ENCODE data around the gene THAP11. TPM values are rescaled to one million over a fixed set of nuclear protein-coding genes. Genes with fewer than 3 reads are reported as not detected.
"Not testable (repeated sequence)": the region's sequence is repeated elsewhere in the genome, so short reads cannot be mapped to it uniquely, and the experiment has no call there.

The THAP11 gene
- total and polyA plus RNA-seq, 8 donors, result 21.7 to 30.5 (median 27.2) TPM

DNA sequence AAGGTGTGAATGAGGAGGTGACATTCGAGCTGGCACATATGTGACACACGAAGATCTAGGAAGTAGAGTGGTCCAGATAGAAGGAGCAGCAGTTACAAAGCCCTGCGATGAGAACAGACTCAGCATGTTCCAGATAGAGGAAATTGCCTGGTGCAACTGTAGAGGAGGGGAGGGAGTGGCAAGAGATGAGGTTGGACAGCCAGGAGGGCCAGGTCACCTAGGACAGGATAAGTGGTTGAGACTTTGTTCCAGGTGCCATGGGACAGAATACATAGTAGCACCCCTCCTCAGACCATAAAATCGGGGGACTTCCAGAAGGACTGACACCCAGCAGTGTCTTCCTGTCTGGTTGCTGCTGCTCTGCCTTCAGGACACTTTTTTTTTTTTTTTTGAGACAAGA, 16.4 kb downstream of the THAP11 start:
- ATAC-seq (peak; percentile 24), DNase-seq (no peak)
- H3K36me3 ChIP-seq, result peaks cover 0 to 10% of the 10 kb centered on the region in 2 donors
- H3K27ac ChIP-seq, result peak overlapping the region; percentile 77 to 84
- intact Hi-C loops (cut with DNase I), result no loop called here
- TF ChIP-seq, protein P1, sequence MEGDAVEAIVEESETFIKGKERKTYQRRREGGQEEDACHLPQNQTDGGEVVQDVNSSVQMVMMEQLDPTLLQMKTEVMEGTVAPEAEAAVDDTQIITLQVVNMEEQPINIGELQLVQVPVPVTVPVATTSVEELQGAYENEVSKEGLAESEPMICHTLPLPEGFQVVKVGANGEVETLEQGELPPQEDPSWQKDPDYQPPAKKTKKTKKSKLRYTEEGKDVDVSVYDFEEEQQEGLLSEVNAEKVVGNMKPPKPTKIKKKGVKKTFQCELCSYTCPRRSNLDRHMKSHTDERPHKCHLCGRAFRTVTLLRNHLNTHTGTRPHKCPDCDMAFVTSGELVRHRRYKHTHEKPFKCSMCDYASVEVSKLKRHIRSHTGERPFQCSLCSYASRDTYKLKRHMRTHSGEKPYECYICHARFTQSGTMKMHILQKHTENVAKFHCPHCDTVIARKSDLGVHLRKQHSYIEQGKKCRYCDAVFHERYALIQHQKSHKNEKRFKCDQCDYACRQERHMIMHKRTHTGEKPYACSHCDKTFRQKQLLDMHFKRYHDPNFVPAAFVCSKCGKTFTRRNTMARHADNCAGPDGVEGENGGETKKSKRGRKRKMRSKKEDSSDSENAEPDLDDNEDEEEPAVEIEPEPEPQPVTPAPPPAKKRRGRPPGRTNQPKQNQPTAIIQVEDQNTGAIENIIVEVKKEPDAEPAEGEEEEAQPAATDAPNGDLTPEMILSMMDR (IDR thresholded peaks at IDR 0.05), result no peak
- no peaks in the 10 kb centered on the region for H3K9me3 ChIP-seq
- no peak overlapping the region for H3K4me3 ChIP-seq
- H3K27me3 ChIP-seq, result no peaks in the 10 kb centered on the region
- H3K4me1 ChIP-seq, result peaks cover 12 to 40% of the 10 kb centered on the region in 2 donors

GRCh38 chr16:67860589-67861398, 18.7 kb downstream of the THAP11 start:
- no peak for ATAC-seq
- H3K27ac ChIP-seq, result no peak overlapping the region

GRCh38 chr16:67861877-67862276, 19.8 kb downstream of the THAP11 start:
- Histone ChIP-seq H3K4me3 (no peak overlapping the region), H3K27me3 (no peaks in the 10 kb centered on the region), H3K4me1 (peaks cover 12 to 44% of the 10 kb centered on the region in 2 donors), H3K36me3 (peaks cover 0 to 31% of the 10 kb centered on the region in 2 donors), H3K27ac (no peak overlapping the region), H3K9me3 (no peaks in the 10 kb centered on the region)
- intact Hi-C loops (cut with DNase I), result no loop called here
- TF ChIP-seq, protein P1 (IDR thresholded peaks at IDR 0.05), result no peak
- ATAC-seq (no peak), DNase-seq (no peak)

More at GRCh38 chr16:67860589-67861398, 18.7 kb downstream of the THAP11 start:
- Histone ChIP-seq H3K4me1 (peaks cover 12 to 45% of the 10 kb centered on the region in 2 donors), H3K4me3 (no peak overlapping the region), H3K36me3 (peaks cover 0 to 20% of the 10 kb centered on the region in 2 donors), H3K9me3 (no peaks in the 10 kb centered on the region), H3K27me3 (no peaks in the 10 kb centered on the region)
- intact Hi-C loops (cut with DNase I), result no loop called here
- no peak for DNase-seq
- TF ChIP-seq, protein P1 (IDR thresholded peaks at IDR 0.05), result no peak

DNA sequence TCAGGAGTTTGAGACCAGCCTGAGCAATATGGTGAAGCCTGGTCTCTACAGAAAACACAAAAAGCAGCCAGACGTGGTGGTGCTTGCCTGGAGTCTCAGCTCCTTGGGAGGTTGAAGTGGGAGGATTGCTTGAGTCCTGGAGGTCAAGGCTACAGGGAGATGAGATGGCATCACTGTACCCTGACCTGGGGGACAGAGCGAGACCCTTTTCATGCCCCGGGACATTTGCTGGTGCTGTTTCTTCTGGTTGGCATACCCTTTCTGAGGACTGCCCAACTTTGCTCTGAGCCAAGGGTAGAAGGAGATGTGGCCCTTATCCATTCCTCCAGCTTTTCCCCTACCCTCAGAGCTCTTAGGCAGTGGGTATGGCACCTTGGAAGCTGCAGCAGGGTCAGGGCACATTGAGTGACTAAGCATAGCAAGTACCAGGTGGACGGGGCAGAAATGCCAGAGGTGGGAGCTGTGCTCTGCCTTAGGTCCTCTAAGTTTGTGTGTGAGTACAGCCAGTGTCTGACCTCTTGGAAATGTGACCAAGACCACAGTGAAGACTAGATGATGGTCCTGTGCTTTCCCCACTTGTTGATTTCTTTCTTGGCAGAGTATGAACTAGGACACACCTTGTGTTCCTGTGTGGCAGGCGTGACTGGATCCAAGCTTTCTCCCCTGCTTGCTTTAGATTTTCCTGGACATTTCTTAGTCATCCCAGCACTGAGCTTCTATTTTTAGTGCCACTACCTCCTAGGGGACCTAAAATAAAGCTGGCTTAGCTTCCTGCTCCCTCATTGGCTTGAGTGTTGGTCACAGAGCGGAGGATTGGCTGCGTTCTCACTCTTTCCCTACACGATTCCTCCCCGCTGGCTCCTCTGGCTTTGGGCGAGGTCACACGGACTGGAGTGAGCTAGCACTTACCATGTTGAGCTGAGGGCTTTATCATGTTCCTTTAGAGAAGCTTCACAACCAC, 20.8 kb downstream of the THAP11 start:
- TF ChIP-seq, protein P1 (IDR thresholded peaks at IDR 0.05), result no peak
- intact Hi-C loops (cut with DNase I), result no loop called here
- Histone ChIP-seq H3K4me1 (peaks cover 4 to 33% of the 10 kb centered on the region in 2 donors), H3K4me3 (no peak overlapping the region), H3K27me3 (no peaks in the 10 kb centered on the region), H3K9me3 (no peaks in the 10 kb centered on the region), H3K36me3 (peaks cover 0 to 41% of the 10 kb centered on the region in 2 donors), H3K27ac (peak overlapping the region in 1 of 2 donors; percentile 23)
- ATAC-seq (peak; percentile 39), DNase-seq (no peak)

GRCh38 chr16:67864044-67864443, 21.9 kb downstream of the THAP11 start:
- intact Hi-C loops (cut with DNase I); H3K27ac ChIP-seq; ATAC-seq; DNase-seq; H3K9me3 ChIP-seq; H3K4me3 ChIP-seq; H3K27me3 ChIP-seq: not testable (repeated sequence)
- peaks cover 0 to 53% of the 10 kb centered on the region in 2 donors for H3K36me3 ChIP-seq
- peaks cover 0 to 22% of the 10 kb centered on the region in 2 donors for H3K4me1 ChIP-seq
